Measurements from ENCODE around the gene ZNF578. TPM values are rescaled to one million over a fixed set of nuclear protein-coding genes. Genes with fewer than 3 reads are reported as not detected.
"Not testable (repeated sequence)": the region's sequence is repeated elsewhere in the genome, so short reads cannot be mapped to it uniquely, and the experiment has no call there.

Gene ZNF578
- polyA plus RNA-seq, 1 donor, result 2.7 TPM

GRCh38 chr19:52516191-52516590 is 62.8 kb downstream of the ZNF578 start:
- no peak for DNase-seq

DNA sequence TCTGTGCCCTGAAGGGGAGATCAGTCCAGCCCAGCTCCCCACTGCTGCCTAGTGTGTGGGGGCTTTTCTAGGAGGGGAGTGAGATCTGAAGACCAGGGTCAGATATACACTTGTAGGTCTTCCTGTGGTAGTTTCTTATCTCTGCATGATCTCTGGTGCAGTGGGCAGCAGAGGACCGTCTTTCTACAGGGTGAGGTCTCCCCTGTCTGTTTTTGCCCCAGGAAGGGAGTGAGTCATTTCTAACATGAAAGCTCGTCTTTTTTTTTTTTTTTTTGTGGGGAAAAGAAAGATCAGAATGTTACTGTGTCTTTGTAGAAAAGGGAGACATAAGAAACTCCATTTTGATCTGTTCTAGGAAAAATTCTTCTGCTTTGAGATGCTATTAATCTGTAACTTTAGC is 65.3 kb downstream of the ZNF578 start:
- no peak for DNase-seq

- not testable (repeated sequence) for DNase-seq
Measured at GRCh38 chr19:52519175-52519574, 65.8 kb downstream of the ZNF578 start.

DNA sequence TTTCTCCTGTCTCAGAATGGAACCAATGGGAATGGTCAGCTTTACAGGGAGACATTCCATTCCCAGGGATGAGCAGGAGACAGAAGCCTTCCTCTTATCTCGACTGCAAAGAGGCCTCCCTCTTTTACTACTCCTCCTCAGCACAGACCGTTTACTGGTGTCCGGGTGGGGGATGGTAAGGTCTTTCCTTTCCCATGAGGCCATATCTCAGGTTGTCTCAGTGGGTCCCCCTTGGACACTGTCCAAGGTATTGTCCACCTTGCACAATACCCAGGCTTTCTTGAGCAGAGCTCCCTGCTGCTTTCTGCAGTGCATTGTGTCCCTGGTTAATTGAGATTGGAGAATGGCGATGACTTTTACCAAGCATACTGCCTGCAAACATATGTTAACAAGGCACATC is 66.7 kb downstream of the ZNF578 start:
- DNase-seq, result no peak

GRCh38 chr19:52522551-52522950 is 69.2 kb downstream of the ZNF578 start:
- DNase-seq, result no peak

GRCh38 chr19:52524086-52524485 is 70.7 kb downstream of the ZNF578 start:
- no peak for DNase-seq

- peak; percentile 86 for DNase-seq
Measured at GRCh38 chr19:52527134-52527955, 74.0 kb downstream of the ZNF578 start, which contains the start of gene ZNF808. TSS of gene ZNF808 (plus strand) at chr19:52527668. CDS start at chr19:52543285, 15,617 bp downstream.

DNA sequence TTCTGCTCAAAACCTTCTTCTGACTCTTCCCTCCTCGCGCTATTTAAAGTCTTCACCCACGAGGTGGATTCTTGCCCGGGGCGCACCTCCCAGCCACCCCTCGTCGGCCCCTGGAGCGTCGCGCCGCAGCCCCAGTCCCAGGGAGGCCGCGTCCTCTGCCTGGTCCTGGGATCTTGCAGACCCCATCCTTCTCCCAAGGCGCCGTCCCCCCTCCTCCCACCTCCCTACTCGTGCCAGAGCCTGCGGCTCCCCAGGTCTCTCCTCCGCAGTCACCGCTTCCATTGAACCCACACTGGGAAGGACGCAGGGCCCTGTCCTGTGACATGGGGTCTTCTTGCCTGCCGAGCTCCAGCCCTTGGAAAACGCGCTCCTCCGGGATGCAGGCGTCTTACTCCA is 74.6 kb downstream of the ZNF578 start:
- DNase-seq, result no peak

GRCh38 chr19:52532480-52532879 is 79.1 kb downstream of the ZNF578 start:
- no peak for DNase-seq

- DNase-seq, result no peak
Measured at GRCh38 chr19:52533901-52534300, 80.5 kb downstream of the ZNF578 start.

- not testable (repeated sequence) for DNase-seq
Measured at GRCh38 chr19:52535385-52535770, 82.0 kb downstream of the ZNF578 start.

- DNase-seq, result peak; percentile 83
Measured at GRCh38 chr19:52535771-52536447, 82.6 kb downstream of the ZNF578 start.

GRCh38 chr19:52536448-52536800 is 83.1 kb downstream of the ZNF578 start:
- DNase-seq, result no peak

GRCh38 chr19:52538815-52539214 is 85.5 kb downstream of the ZNF578 start:
- not testable (repeated sequence) for DNase-seq

DNA sequence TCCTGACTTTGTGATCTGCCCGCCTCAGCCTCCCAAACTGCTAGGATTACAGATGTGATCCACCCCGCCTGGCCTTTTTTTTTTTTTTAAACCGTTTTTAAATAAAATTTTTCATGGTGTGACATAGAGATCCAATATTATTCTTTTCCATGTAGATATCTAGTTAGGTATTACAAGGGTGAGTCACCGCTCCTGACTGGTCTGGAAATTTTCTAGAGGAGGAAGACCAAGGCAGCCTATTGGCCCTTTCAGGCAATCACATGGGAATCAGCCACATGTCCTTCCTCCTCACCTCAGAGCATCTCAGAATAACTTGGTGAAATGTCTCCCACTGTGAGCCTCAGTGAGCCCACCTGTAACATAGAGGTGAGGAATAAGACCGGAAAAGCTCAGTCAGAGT is 87.8 kb downstream of the ZNF578 start:
- not testable (repeated sequence) for DNase-seq

- no peak for DNase-seq
Measured at GRCh38 chr19:52541608-52542007, 88.3 kb downstream of the ZNF578 start.

DNA sequence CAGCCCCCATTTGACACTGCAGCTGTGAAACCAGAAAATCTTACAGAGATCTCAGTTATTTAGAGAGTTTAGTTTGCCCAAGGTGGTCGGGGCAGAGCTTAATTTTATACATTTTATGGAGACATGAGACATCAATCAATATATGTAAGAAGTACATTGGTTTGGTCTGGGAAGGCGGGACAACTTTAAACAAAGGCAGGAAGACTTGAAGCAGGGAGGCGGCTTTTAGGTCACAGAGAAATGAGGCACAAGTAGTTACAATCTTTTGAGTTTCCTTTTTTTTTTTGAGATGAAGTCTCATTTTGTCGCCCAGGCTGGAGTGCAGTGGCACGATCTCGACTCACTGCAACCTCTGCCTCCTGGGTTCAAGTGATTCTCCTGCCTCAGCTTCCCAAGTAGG is 89.2 kb downstream of the ZNF578 start:
- not testable (repeated sequence) for DNase-seq

DNA sequence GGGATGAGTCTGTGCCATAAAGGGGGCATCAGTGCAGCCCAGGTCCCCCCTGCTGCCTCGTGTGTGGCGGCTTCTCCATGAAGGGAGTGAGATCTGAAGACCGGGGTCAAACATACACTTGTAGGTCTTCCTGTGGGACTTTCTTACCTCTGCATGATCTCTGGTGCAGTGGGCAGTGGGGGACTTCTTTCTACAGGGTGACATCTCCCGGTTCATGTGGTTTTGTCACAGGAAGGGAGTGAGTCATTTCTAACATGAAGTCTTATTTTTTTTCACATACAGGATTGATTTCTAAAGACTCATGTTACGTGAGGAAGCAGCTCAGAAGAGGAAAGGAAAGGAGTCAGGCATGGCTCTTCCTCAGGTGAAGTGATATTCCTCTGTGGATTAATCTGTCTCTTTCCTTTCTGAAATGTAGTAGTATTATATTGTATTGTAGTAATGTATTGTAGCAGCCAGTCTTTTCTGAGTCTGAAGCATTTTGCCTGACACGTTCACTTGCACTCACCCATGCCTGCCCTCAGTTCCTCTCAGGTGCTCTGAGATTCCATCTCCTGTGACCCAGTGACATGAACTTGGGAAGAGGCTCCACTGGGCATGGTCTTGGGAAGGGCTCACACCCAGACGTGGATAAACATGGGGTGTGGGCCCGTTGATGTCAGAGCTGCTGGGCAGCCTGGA is 89.8 kb downstream of the ZNF578 start:
- DNase-seq, result no peak

DNA sequence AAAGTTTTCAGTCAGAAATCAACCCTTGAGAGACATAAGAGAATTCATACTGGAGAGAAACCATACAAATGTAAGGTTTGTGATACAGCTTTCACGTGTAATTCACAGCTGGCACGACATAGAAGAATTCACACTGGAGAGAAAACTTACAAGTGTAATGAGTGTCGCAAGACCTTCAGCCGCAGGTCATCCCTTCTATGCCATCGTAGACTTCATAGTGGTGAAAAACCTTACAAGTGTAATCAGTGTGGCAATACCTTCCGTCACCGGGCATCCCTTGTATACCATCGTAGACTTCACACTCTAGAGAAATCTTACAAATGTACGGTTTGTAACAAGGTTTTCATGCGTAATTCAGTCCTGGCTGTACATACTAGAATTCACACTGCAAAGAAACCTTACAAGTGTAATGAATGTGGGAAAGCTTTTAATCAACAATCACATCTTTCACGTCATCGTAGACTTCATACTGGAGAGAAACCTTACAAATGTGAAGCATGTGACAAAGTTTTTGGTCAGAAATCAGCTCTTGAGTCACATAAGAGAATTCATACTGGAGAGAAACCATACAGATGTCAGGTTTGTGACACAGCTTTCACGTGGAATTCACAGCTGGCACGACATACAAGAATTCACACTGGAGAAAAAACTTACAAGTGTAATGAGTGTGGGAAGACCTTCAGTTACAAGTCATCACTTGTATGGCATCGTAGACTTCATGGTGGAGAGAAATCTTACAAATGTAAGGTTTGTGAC is 101.0 kb downstream of the ZNF578 start:
- DNase-seq, result no peak

- DNase-seq, result no peak
Measured at GRCh38 chr19:52557231-52557995, 104.1 kb downstream of the ZNF578 start.

- not testable (repeated sequence) for DNase-seq
Measured at GRCh38 chr19:52558732-52559445, 105.5 kb downstream of the ZNF578 start.

Measured in hindlimb muscle (tissue), 1 donor.